Hematopoietic multipotent progenitor cell (in vitro differentiated cells): ENCODE measurements around the gene BNIP5. TPM values are rescaled to one million over a fixed set of nuclear protein-coding genes. Genes with fewer than 3 reads are reported as not detected.
A peak's percentile ranks its signal among the peaks of the same experiment; 100 is the strongest.
"Not testable (repeated sequence)": the region's sequence is repeated elsewhere in the genome, so short reads cannot be mapped to it uniquely, and the experiment has no call there.

ENCODE experiments used
- DNase-seq, 3 donors: peaks; one replicate each; pipeline ENCODE4 v3.0.0-alpha.2; 2011 to 2015; ENCODE audit warnings: low read depth in 2 of 3, low spot score in 2 of 3
- total RNA-seq: library from RNA; depleted of rRNA; stranded (reverse); fragments of >200 nt; gene quantifications from one replicate; pipeline ENCODE4 v1.2.3, GENCODE V29; 2012

BNIP5 gene
- total RNA-seq, 1 donor: not detected

DNA sequence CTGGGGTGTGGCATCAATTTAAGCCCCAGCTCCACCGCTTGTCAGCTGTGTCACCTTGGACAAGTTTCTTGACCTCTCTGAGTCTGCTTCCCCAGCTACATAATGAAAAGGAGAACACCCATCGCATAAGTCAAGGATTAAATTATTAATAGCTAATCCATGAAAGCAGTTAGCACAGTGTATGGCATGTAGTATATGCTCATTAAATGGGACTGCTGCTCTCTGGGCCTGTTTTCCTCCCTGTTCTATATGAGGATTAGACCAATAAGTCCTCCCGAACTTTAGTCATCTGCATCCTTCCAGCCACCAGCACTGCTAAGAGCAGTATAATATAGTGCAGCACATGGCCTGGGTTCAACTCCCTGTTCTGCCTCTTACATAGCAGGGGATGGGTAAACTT is 31.1 kb upstream of the BNIP5 start:
- no peak for DNase-seq

DNA sequence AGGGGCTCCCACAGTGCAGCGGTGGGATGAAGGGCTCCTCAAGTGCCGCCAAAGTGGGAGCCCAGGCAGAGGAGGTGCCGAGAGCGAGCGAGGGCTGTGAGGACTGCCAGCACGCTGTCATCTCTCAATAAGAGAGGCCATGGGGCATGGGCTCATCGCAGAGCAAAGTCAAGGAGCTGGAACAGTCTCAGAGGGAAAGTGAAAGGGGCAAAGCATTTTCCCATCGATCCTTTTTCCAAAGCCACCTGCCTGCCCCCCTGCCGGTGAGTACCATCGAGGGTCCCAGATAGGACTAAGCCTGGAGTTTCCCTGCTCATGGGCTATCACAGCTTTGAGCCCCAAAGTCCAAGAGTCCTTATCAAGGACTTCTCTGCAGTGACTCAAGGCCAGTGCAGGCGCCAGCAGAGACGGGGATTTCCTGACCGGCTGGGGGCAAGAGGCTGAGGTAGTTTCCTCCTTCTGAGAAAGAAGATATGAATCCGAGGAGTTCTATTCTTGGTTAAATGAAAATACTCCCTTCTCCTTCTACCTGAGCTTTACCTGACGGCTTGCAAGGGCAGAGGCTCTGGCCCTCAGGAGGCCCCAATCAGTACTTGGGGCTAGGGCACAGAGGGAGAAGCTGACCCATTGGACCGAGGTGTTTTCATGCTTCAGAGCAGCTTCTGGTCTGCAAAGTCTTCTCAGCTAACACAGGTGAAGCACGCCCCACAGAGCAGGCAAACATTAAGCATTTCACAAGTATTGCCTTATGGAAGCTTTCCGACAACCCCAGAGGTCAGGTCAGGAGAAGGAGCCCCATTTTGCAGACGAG is 28.2 kb upstream of the BNIP5 start:
- DNase-seq: peak in 2 of 3 donors; percentile 46 to 60

DNA sequence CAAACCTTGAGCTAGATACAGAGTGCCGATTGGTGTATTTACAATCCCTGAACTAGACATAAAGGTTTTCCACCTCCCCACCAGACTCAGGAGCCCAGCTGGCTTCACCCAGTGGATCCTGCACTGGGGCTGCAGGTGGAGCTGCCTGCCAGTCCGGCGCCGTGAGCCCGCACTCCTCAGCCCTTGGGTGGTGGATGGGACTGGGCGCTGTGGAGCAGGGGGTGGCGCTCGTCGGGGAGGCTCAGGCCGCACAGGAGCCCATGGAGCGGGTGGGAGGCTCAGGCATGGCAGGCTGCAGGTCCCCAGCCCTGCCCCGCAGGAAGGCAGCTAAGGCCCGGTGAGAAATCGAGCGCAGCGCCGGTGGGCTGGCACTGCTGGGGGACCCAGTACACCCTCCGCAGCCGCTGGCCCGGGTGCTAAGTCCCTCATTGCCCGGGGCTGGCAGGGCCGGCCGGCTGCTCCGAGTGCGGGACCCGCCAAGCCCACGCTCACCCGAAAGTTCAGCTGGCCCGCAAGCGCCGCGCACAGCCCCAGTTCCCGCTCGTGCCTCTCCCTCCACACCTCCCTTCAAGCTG is 27.5 kb upstream of the BNIP5 start:
- DNase-seq: not testable (repeated sequence)

DNA sequence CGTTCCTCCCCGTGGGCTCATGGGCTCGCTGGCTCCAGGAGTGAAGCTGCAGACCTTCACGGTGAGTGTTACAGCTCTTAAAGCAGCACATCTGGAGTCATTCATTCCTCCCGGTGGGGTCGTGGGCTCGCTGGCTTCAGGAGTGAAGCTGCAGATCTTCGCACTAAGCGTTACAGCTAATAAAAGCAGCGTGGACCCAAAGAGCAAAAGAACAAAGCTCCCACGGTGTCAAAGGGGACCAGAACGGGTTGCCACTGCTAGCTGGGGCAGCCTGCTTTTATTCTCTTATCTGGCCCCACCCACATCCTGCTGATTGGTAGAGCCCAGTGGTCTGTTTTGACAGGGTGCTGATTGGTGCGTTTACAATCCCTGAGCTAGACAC is 26.7 kb upstream of the BNIP5 start:
- not testable (repeated sequence) for DNase-seq

DNA sequence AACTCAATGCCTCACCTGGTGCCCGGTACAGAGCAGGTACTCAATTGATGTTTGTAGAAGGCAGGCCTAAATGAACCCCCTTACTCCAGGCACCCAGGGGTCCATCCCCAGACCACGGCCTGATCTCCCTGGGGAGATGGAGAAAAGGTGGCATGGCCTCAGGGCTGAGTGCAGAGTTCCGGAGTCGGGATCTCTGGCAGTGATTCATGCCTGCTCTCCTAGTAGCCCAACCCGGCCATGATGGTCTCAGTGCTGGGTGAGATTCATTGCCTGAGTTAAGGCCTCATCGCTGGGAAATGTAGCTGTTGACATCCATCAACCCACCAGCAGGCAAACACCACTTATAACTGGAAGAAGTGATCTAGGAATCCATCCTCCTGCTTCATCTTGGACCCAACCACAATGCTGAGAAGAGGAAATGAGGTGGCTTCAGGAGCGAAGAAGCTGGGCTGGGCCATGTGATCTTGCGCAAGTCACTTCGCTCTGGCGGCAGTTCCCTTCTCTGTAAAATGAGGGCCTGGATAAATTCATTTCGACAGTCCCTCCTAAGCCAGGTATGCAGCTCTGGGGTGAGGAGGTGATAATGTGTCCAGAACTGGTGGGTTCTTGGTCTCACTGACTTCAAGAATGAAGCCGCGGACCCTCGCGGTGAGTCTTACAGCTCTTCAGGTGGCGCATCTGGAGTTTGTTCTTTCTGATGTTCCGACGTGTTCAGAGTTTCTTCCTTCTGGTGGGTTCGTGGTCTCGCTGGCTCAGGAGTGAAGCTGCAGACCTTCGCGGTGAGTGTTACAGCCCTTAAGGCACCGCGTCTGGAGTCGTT is 26.1 kb upstream of the BNIP5 start:
- no peak for DNase-seq

DNA sequence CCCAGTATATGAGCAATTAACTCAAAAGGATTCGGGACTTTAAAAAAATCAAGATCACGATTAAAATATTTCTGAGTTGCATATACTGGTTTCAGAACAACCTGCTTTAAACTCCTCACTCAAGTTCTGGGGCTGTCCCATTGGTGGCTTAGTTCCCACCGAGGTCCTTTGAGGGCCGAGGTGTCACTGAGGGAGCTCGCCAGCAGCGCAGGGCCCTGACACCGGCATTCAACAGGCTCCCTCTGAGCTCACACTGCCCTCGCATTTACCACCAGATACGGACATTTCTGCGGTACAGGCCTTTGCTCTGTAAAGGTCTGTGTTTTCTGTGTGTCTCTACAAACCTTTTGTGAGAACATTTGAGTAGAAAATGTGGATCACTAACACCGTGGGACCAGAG is 24.4 kb upstream of the BNIP5 start:
- no peak for DNase-seq

DNA sequence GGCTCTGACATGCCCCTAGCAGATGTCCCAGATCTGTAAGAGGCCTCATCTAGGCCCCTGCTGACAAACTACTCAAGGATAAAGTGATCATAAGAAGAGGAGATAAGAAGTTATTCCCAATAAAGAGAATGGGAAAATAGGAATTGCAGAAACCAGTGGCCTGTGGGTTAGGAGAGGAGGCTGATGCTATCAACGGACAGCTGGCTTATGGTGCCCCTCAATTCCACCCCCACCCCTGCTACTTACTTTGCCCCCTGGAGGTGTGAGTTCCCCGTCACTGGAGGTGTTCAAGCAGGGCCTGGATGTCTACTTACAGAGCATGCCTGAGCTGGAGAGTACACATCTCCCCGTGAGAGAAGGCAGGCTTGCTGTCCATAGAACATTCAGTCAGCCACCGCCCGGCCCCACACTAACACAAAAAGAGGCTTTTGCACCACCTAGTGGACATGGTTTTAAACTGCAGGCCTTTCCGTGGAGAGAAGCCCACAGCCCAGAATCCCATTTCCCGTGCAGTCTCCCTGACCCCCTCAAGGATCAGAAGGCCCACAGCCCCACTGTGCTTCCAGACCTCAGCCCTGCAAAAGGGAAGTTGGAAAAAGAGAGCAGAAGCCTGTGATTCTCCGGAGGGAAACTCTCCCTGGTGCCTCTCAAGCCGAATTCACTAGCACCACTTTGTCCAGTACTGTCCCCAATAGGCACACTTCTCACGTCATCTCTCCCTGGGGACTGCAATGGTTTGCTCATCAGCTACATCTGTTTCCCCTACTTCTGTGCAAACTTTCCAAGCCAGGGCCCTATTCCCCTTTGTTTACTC is 23.8 kb upstream of the BNIP5 start:
- DNase-seq: peak; percentile 39 to 87 (median 67)

DNA sequence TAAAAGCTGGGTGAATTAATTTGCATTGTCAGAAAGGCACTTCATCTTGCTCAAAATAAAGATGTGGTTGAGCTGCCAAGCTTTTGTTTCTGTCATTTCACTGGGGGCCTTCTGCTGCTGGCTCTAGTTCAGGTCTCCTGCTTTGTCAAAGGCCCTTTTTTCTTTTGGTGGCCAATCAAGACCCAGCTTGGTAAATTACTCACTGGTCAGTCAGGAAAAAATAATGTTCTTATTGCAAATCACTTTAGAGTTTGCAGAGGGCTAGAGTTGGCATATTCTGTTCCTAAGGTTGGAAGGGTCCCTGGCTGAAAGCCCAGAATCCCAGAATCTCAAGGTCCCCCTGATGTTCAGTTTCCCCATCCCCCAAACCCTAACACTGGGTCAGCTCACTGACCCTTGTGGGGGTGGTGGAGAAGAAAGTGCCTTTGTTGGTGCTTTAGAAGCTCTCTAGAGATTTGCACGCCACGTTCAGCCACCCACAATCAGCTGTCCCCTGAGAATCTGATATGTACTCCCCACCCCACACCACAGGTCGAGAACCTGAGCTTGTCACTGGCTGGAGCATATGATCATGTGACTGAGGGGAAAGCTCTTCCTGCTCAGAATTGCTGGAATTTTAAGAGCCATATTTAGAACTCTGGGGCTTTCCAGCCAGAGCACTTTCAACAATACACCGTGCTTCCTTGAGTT is 21.7 kb upstream of the BNIP5 start:
- DNase-seq: no peak

DNA sequence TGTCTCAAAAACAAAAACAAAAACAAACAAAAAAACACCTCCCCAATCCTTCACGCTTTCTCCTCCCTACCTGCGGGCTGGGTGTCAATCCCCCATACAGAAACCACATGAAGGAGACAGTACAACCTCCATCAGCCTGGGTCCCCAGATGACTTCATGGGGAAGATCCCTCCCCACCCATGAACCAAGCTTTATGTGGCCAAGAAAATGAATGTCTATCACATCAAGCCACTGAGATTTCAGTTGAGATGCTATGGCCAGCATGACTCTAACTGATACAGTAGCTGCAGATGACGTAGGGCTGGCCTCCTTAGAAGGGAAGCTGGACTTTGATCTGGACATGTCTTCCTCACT is 21.2 kb upstream of the BNIP5 start:
- no peak for DNase-seq

DNA sequence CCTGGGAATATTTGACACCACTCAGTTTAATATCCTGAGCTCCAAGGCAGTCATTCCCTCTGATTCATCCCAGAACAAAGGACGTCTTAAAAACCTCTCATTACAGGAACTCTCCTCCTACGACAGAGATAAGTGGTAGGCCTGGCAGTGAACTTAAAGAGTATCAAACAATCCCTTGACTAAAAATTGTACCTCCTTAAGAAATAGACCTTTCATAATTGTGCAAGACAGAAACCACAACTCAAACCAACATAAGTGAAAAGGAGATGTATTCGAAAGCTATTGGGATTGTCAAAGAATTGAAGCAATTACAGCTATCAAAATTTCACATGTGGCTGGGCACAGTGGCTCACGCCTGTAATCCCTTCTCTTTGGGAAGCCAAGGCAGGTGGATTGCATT is 19.1 kb upstream of the BNIP5 start:
- no peak for DNase-seq

DNA sequence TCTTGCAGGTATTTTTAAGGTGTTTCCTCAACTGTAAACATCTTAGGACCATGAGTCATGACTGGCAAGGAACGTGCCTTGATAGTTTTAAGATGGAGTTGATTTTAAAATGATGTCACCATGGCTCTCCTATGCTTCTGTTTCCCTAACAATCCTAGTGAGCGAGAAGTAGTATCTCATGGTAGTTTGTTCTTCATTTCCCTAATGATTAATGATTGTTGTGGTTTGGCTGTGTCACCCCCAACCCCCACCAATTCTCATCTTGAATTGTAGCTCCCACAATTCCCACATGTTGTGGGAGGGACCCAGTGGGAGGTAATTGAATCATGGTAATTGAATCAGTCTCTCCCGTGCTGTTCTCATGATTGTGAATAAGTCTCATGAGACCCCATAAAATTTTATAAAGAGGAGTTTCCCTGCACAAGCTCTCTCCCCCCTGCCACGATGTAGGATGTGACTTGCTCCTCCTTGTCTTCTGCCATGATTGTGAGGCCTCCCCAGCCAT is 16.8 kb upstream of the BNIP5 start:
- DNase-seq: no peak

DNA sequence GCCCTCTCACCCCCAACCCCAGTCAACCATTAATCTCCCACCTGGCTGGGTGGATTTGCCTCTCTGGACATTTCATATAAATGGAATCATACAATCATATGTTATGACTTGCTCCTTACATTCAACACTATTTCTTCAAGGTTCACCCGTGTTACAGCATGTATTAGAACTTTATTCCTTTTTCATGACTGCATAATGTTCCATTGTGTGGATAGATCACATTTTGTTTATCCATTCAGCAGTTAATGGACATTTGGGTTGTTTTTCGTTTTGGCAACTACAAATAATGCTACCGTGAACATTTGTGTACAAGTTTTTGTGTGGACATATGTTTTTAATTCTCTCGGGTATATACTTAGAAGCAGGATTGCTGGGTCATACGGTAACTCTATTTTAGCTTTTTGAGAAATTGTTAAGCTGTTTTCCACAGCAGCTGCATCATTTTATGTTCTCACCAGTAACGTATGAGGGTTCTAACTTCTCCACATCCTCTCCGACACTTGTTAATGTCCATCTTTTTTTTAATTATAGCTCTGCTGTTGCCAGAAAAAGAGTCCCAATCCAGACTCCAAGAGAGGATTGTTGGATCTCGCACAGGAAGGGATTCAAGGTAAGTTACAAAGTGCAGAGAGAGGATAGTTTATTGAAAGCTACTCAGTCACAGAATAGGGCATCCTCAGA is 15.9 kb upstream of the BNIP5 start:
- no peak for DNase-seq

DNA sequence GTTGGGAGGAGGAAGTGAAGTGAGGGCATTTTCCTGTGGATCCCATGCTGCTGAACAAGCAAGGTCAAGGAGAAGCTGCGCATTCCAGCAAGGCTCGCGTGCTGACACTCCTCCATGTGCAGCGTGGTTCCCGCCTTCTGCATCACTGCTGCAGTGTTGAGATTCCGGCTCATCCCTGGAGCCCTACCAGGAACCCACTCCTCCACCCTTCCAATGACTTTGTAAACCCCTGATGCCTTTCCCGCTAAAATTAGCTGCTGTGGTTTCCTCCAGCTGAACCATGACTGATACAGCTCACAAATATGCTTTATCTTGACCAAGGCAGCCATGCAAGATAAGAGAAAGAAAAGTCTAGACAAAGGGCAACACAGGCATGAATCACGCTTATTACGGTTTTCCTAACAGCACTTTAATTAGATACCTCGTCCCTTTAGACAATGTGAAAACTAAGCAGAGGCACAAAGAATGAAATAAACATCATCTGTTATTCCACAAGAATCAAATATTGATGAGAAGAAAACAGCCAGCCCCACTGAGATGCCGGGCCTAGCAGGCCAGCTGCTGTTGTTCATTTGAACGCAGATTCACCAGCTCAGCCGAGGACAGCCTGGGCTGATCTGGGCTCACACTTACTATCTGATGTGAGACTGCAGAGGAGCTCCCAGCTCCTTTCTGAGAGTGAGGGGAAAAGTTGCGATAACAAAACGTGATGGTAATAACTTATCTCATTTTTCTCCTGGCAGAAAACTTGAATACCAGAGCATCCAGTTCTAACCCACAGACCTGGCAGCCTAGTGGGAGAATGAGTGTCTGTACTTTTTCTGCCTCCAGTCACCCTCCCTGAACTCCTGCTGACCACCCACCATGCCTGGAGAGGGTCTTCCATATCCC is 14.2 kb upstream of the BNIP5 start:
- peak in 2 of 3 donors; percentile 47 to 52 for DNase-seq

DNA sequence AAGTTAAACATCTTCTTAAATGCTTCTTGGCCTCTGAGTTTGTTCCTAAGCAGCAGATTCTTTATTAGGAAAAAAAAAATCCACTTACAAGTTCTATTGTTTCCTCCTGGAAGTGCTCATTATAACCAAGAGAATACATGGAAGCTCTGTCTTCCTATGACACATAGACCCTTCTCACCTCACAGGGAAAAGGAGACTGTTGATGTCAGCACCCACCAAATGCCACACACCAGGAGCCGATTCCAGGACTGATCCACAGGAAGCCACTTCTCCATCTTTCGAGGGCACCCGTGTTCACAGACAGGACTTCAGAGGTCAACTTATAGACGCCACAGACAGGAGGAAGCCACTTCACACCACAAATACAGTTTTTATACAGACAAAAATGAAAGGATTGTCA is 13.4 kb upstream of the BNIP5 start:
- DNase-seq: no peak

DNA sequence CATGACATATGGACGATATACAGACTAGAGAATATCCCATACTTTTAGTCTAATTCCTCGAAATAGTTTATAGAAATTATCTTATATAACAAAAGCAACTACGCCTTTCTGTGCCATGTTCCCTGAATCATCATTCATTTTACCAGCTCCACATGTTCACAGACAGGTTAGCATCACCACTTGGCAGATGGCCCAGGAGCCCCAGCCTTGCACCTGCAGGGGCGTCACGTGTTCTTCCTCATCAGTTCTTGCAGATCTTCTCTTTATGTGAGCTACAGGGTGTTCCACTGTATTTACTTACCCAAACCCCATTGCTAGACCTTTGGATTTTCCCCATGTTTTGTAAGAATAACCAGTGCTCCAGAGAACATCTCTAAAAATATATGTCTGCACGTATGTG is 12.6 kb upstream of the BNIP5 start:
- peak in 2 of 3 donors; percentile 53 to 71 for DNase-seq

DNA sequence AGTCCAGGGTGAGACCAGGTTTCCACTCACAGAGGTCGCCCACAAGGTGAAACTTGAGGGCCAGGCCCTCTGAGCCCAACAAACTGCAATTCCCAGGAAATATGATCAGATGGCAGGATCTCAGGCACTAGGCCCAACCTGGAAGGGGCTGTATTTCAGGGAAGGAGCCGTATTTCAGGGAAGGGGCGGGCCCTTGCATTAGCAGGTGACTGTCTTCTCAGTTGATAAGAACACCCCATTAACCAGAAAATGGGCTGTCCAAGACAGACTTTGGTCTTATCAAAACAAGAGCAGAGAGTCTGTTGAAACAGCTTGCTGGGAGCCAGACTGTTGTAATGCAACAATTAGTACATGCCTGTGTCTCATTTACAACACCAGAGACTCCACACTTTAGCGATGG is 10.9 kb upstream of the BNIP5 start:
- DNase-seq: no peak

DNA sequence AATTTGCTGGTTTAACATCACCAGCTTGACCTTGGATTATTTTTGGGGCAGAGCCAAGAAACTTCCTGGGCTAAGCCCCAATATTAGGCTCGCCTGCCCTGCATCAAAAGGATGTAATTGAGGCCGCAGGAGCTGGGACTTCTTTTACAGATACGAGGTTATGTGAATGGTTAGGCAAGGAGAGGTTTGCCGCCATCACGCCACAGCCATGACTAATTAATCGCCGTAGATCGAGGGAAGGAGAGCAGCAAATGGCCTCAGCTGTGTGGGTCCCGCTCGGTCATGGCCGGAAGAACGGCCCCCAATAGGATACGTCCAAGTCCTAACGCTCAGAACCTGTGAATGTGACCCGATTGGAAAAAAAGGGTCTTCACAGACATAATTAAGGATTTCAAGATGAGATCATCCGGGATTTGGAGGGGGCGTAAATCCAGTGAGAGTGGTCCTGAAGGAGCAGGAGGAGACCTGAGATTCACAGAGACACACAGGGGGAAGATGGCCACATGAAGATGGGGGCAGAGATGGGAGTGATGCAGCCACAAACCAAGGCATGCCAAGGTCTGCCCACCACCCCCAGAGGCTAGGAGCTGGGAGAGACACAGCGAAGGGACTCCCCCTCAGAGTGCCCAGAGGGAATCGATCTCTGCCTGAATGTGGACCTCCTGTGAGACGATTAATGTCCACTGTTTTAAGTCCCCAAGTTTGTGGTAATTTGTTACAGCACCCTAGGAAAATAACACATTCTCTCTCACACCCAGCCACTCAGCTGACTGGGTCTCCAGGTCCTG is 10.0 kb upstream of the BNIP5 start:
- no peak for DNase-seq
